SK-N-SH treated with all-trans-retinoic acid at 6 μM for 48 hours (cell line): Measurements from ENCODE around the gene PTPN22.

Experiments
- ARNTL ChIP-seq: fragments of 450-650 bp; formaldehyde crosslinking; IDR thresholded peaks from 2 replicates; pipeline ENCODE4 v1.5.0; 2020; ENCODE audit warnings: low read depth, mild to moderate bottlenecking, moderate library complexity, borderline replicate concordance
- ESRRG ChIP-seq: fragments of 250-450 bp; sonication (Bioruptor Pico); IDR thresholded peaks from 2 replicates; pipeline ENCODE4 v1.6.1; 2021; ENCODE audit warnings: mild to moderate bottlenecking
- ISL1 ChIP-seq: fragments of 250-450 bp; sonication (Bioruptor Pico); IDR thresholded peaks from 2 replicates; pipeline ENCODE4 v2.1.2; 2022; ENCODE audit warnings: mild to moderate bottlenecking, moderate library complexity
- PATZ1 ChIP-seq: fragments of 250-450 bp; sonication (Bioruptor Pico); IDR thresholded peaks from 2 replicates; pipeline ENCODE4 v1.8.0; 2020; ENCODE audit warnings: mild to moderate bottlenecking, moderate library complexity, borderline replicate concordance
- SNAI2 ChIP-seq: fragments of 250-450 bp; sonication (Bioruptor Pico); IDR thresholded peaks from 2 replicates; pipeline ENCODE4 v1.5.0; 2020; ENCODE audit warnings: mild to moderate bottlenecking, moderate library complexity
- TOX ChIP-seq: fragments of 250-450 bp; sonication (Bioruptor Pico); IDR thresholded peaks from 2 replicates; pipeline ENCODE4 v1.8.0; 2021; ENCODE audit warnings: mild to moderate bottlenecking, moderate library complexity, borderline replicate concordance

DNA sequence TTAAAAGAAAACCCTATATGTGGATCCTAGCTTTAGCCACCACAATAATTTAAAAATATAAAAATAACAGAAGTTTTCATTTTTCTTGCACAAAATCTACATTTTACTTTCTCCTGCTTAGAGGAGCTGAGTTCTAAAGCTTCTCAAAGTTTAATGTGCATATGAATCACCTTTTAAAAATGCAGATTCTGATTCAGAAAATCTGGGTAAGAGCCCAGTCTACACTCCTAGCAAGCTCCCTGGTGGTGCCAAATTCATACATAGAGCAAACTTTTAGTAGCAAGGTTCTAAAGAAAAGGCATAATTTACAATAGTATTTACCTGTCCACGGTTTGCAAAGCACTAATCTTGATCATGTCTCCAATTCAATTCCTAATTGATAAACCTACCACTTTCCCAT lies 78.5 kb downstream of the PTPN22 start:
- no peak for TF ChIP-seq ISL1 (CRISPR knock-in tag)
- TF ChIP-seq TOX, result no peak
- no peak for TF ChIP-seq ARNTL (CRISPR knock-in tag)
- TF ChIP-seq ESRRG (CRISPR knock-in tag), result no peak
- no peak for TF ChIP-seq SNAI2
- TF ChIP-seq PATZ1, result no peak
